Daoy (cell line): ENCODE measurements around the gene KCTD16. TPM values are rescaled to one million over a fixed set of nuclear protein-coding genes. Genes with fewer than 3 reads are reported as not detected.

Experiments
- DNase-seq: peaks from one replicate; pipeline ENCODE4 v3.0.0-alpha.2; 2015; ENCODE audit warnings: low read depth
- total RNA-seq: library from RNA; depleted of rRNA; stranded (reverse); fragments of >200 nt; shearing (Covaris generic); gene quantifications from 2 replicates; pipeline ENCODE4 v1.2.3, GENCODE V29; 2014

Gene KCTD16
- total RNA-seq, 1 experiment from 2014 or later = 0.63 TPM

GRCh38 chr5:144458216-144458615, 287.5 kb downstream of the KCTD16 start:
- DNase-seq = no peak

- DNase-seq = no peak
Observed at GRCh38 chr5:144460600-144460999, 289.9 kb downstream of the KCTD16 start.

- DNase-seq = no peak
Observed at GRCh38 chr5:144462577-144462976, 291.9 kb downstream of the KCTD16 start.

- no peak for DNase-seq
Observed at GRCh38 chr5:144463481-144464223, 293.0 kb downstream of the KCTD16 start.

DNA sequence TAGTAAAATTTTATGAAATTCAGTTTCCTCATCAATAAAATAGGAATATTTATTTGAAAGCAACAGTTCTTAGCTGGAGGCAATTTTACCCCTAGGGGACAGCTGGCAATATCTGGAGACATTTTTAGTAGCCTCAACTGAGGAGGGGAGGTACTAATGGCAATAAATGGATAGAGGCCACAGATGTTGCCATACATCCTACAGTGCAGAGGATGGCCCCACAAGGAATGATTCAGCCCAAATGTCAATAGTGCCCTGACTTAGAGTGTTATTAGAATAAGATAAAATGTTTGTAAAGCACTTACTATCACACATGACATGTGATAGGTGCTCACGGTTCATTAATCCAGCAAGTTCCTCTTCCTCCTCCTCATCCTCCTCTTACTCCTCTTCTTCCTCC, 293.6 kb downstream of the KCTD16 start:
- no peak for DNase-seq

- DNase-seq = no peak
Observed at GRCh38 chr5:144465441-144465840, 294.8 kb downstream of the KCTD16 start.

- peak; percentile 6 for DNase-seq
Observed at GRCh38 chr5:144467792-144468191, 297.1 kb downstream of the KCTD16 start.

DNA sequence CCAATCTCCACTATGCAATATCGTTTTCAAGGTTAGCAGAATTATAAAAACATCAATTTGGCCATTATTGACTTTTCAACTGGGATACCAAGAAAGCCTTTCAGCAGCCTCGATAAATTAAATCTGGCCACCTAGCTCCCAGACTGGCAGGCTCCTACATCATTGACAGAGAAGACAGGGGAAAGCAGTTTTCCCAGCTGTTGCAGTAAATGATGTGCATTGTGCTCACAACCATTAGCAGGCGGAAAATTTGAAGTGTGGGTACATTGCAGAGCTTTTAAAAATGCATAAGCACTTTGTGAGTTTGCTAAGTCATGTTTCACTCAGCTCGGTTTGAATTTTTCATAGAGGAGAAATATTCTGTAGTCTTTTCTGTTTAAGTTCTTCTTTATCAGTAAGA, 297.9 kb downstream of the KCTD16 start:
- DNase-seq = no peak

GRCh38 chr5:144469106-144469505, 298.4 kb downstream of the KCTD16 start:
- DNase-seq = no peak

- DNase-seq = no peak
Observed at GRCh38 chr5:144472221-144472620, 301.5 kb downstream of the KCTD16 start.

DNA sequence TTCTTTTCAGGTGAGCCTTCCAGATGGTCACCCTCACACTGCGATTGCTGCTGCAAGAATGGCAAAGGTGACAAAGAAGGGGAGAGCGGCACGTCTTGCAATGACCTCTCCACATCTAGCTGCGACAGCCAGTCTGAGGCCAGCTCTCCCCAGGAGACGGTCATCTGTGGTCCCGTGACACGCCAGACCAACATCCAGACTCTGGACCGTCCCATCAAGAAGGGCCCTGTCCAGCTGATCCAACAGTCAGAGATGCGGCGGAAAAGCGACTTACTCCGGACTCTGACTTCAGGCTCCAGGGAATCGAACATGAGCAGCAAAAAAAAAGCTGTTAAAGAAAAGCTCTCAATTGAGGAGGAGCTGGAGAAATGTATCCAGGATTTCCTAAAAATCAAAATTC, 303.0 kb downstream of the KCTD16 start:
- DNase-seq = no peak

- no peak for DNase-seq
Observed at GRCh38 chr5:144478565-144478964, 307.9 kb downstream of the KCTD16 start.

GRCh38 chr5:144481861-144482260, 311.2 kb downstream of the KCTD16 start:
- no peak for DNase-seq

DNA sequence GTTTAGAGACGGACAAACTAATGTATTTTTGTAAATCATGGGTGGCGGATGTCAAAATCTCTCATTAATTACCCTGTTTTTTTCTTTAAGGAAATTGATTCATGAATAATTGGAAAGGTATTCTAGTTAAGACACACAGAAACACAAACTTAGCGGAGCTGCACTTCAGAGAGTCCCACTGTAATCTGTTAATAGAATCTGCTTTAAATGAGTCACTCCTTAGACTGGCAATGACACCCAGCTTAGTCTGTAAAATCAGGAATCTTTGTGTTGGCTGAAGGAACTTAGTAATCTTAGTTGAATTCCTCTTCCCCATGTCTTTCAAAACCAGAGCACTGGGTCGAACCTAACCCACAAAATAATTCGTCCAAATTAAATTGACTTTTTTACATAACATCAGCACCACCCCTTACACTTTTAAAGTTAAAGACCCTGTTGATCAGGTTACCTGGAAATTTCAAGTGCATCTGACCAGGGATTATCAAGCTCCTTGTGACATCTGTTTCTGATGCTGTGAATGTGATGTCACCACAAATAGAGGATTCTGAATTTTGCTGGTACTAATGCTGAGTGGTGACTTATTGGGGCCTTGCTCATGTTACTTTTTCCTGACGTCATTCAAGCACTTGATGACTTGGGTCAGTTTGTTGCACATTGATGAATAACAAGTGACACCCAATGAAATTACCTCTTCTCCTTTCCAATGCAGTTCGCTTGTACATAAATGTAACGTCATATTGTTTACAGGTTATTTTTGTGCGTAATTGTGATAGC, 313.6 kb downstream of the KCTD16 start:
- peak; percentile 8 for DNase-seq

GRCh38 chr5:144485540-144485939, 314.9 kb downstream of the KCTD16 start:
- DNase-seq = no peak

GRCh38 chr5:144487207-144487606, 316.5 kb downstream of the KCTD16 start:
- DNase-seq = no peak

DNA sequence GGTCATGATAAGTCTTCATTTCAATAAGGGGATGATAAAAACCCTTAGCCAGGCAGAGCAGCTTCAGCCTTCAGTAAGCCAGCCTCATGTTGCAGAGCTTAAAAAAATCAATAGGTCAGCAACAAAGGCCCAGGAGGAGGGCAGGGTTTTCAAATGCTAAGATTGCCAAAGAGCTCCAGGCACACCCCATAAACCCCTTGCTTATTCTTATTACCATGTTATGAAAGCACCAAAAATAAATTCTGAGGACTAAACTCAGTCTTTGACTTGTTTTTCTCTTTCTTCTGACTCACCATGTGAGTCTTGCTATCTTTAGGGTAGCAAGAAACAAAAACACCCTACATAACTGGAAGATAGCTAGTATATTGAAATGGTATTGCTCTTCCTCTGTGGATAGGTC, 317.1 kb downstream of the KCTD16 start:
- DNase-seq = no peak

DNA sequence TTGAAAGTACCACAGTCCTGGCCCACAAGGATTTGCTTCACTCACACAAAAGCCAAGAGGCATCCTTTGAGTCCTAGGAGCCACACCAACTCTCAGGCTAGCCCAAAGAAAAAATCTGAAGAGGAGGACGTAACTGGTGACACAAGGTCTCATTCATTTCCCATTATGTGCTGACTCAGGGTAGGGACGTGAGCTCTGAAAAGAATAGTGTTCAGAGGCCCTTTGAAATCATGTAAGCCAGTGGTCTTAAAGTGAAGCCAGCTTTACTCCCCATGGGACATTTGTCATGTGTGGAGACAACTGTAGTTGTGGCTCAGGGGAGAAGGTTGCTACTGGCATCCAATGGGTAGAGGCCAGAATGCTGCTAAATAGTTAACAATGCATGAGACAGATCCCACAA, 332.4 kb downstream of the KCTD16 start:
- DNase-seq = no peak

DNA sequence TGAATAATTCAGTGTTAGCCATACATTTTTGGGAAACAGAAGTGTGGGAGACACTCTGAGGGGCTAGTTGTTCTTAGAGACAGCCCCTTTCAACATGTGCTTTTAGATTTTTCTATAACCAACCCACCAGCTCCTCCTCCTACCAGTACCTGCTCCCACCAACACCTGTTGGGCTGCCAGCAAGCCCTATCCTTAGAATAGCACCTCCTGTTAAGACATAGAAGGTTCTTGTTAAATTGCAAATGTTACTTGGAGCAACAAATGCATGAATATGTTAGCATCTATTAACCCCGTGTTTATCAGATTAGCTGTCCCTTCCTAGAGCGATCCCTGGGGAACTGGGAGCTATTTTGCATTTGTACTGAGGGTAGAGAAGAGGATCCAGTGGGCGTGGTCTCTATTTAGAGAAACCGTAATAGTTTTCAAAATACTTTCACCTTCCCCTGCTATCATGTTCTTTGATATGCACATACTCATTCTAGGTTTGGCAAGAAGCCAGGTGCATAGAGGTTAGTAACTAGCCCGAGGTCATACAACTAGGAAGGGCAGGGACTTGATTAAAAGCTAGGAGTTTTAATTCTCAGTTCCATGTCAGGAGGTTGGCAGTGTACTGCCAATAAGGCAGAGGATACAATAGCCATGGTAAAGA, 334.4 kb downstream of the KCTD16 start:
- peak; percentile 2 for DNase-seq

DNA sequence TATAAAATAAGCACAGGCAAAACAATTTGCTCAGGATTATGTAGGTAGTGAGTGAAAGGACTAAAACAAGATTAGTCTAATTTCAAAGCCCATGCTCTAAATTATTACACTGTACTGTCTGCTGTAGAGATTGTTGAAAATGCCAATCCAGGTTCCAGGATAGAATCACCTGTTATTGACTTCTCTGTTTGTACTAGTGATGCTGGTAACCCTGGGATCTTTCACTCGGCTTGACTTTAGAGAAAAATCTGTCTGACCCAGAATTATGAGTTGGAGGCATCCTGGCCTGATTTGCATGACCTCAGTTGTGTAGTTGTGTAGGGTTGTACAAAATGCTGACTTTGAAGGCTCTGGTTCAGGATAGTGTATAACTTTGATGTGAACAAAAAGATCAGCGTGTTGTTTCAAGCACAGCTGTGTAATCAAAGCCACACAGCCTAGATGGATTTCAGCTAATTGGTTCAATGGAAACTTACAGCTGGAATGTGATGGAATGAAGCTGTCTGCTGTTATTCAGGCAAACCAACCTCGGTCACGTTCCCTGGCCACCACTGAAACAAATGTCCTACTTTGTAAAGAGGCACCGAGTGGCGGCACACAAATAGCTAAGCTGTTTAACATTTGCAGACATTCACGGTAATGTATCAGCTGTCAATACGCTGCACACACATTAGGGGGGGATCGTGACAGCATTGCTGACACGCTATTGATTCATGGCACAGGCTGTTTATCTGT, 340.3 kb downstream of the KCTD16 start:
- DNase-seq = no peak

GRCh38 chr5:144511580-144512072, 341.0 kb downstream of the KCTD16 start:
- DNase-seq = no peak

DNA sequence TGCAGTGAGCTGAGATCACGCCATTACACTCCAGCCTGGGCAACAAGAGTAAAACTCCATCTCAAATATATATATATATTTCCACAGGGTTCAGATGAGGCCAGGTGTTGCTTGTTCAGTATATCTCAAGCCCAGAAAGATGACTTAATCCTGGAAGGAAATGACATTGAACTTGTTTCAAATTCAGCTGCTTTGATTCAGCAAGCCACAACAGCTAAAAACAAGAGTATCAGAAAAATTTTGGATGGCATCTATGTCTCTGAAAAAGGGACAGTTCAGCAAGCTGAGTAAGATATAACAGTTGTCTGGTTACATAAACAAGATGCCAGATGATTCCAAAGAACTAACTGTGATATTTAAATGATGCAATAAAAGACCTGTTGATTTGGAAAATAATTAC, 352.0 kb downstream of the KCTD16 start:
- no peak for DNase-seq
